GM23338 (cell line): ENCODE data around the gene HCST. TPM values are rescaled to one million over a fixed set of nuclear protein-coding genes. Genes with fewer than 3 reads are reported as not detected.

Source experiments
- ATAC-seq: fragments of 200-7000 bp; cut with Tn5 transposase; 3 replicates; pipeline ENCODE4 v1.9.1; 2020
- DNase-seq: peaks from one replicate; pipeline ENCODE4 v3.0.0-alpha.2; 2015; ENCODE audit warnings: low spot score
- H2AFZ ChIP-seq: fragments of 200-600 bp; sonication (generic); 2 replicates; pipeline ENCODE4 v1.8.0; 2016; ENCODE audit warnings: antibody characterized with exemption, mild to moderate bottlenecking, moderate library complexity
- H3F3A ChIP-seq: fragments of 200-600 bp; sonication (generic); replicated peaks from 2 replicates; pipeline ENCODE4 v1.8.0; 2017; ENCODE audit warnings: antibody characterized with exemption, mixed run types, low read depth
- H3K27ac ChIP-seq: fragments of 200-600 bp; sonication (generic); 2 replicates; pipeline ENCODE4 v1.6.1; 2016; ENCODE audit warnings: low read depth
- H3K27me3 ChIP-seq: fragments of 200-600 bp; sonication (generic); 2 replicates; pipeline ENCODE4 v1.8.0; 2016; ENCODE audit warnings: mild to moderate bottlenecking, mixed run types, moderate library complexity; ENCODE audit not compliant: insufficient read depth
- H3K36me3 ChIP-seq: fragments of 200-600 bp; sonication (generic); 2 replicates; pipeline ENCODE4 v1.8.0; 2016; ENCODE audit warnings: mild to moderate bottlenecking; ENCODE audit not compliant: insufficient read depth
- H3K4me1 ChIP-seq: fragments of 200-600 bp; sonication (generic); 2 replicates; pipeline ENCODE4 v1.8.0; 2016; ENCODE audit warnings: mild to moderate bottlenecking, moderate library complexity; ENCODE audit not compliant: insufficient read depth
- H3K4me2 ChIP-seq: fragments of 200-600 bp; sonication (generic); 2 replicates; pipeline ENCODE4 v1.7.1; 2017; ENCODE audit warnings: mixed run types
- H3K4me3 ChIP-seq: fragments of 200-600 bp; sonication (generic); 2 replicates; pipeline ENCODE4 v1.6.1; 2016; ENCODE audit warnings: mixed run types
- H3K79me2 ChIP-seq: fragments of 200-600 bp; sonication (generic); replicated peaks from 2 replicates; pipeline ENCODE4 v1.8.0; 2017; ENCODE audit warnings: mild to moderate bottlenecking; ENCODE audit not compliant: insufficient read depth
- H3K9me2 ChIP-seq: fragments of 200-600 bp; sonication (generic); 2 replicates; pipeline ENCODE4 v1.8.0; 2017; ENCODE audit not compliant: insufficient read depth
- H4K20me1 ChIP-seq: fragments of 200-600 bp; sonication (generic); replicated peaks from 2 replicates; pipeline ENCODE4 v1.8.0; 2017; ENCODE audit warnings: mild to moderate bottlenecking; ENCODE audit not compliant: insufficient read depth
- H3K27ac Mint-ChIP-seq: 2 replicates; pipeline ENCODE4 v1.8.0; 2020; ENCODE audit warnings: inconsistent platforms, mild to moderate bottlenecking, moderate library complexity, mixed read lengths
- H3K27me3 Mint-ChIP-seq: 3 replicates; pipeline ENCODE4 v1.8.0; 2022; ENCODE audit warnings: low read depth, mild to moderate bottlenecking, moderate library complexity, mixed read lengths, inconsistent platforms; ENCODE audit not compliant: insufficient read depth, poor library complexity
- H3K36me3 Mint-ChIP-seq: 3 replicates; pipeline ENCODE4 v1.8.0; 2021; ENCODE audit warnings: low read depth, mild to moderate bottlenecking, inconsistent platforms, moderate library complexity, mixed read lengths
- H3K4me1 Mint-ChIP-seq: 3 replicates; pipeline ENCODE4 v1.8.0; 2020; ENCODE audit warnings: mild to moderate bottlenecking, inconsistent platforms, mixed read lengths
- H3K4me3 Mint-ChIP-seq: 3 replicates; pipeline ENCODE4 v1.8.0; 2021; ENCODE audit warnings: moderate library complexity, mild to moderate bottlenecking, inconsistent platforms, mixed read lengths
- H3K9me3 Mint-ChIP-seq: 3 replicates; pipeline ENCODE4 v1.8.0; 2020; ENCODE audit warnings: moderate library complexity, mild to moderate bottlenecking, inconsistent platforms, mixed read lengths
- CREB1 ChIP-seq: fragments of 250-450 bp; sonication (Bioruptor Pico); IDR thresholded peaks from 2 replicates; pipeline ENCODE4 v1.5.0; 2020; ENCODE audit warnings: low read depth, mild to moderate bottlenecking, moderate library complexity
- EZH2 ChIP-seq: fragments of 200-600 bp; sonication (generic); IDR thresholded peaks from one replicate; pipeline ENCODE4 v1.8.0; 2017; ENCODE audit warnings: antibody characterized with exemption, mild to moderate bottlenecking, low read depth; ENCODE audit not compliant: unreplicated experiment
- EZH2phosphoT487 ChIP-seq: fragments of 200-600 bp; sonication (generic); IDR thresholded peaks from one replicate; pipeline ENCODE4 v1.8.1; 2018; ENCODE audit warnings: antibody characterized with exemption; ENCODE audit not compliant: unreplicated experiment
- JUNB ChIP-seq: IDR thresholded peaks from one replicate; pipeline ENCODE4 v1.6.1; 2016; ENCODE audit warnings: antibody characterized with exemption; ENCODE audit not compliant: unreplicated experiment
- NANOG ChIP-seq: IDR thresholded peaks from 2 replicates; pipeline ENCODE4 v1.6.1; 2016; ENCODE audit warnings: antibody characterized with exemption, borderline replicate concordance
- POLR2AphosphoS5 ChIP-seq: IDR thresholded peaks from 2 replicates; pipeline ENCODE4 v1.6.1; 2016; ENCODE audit warnings: antibody characterized with exemption, low read depth
- STAT1 ChIP-seq: IDR thresholded peaks from one replicate; pipeline ENCODE4 v1.6.1; 2016; ENCODE audit warnings: antibody characterized with exemption; ENCODE audit not compliant: unreplicated experiment
- ZNF114 ChIP-seq: fragments of 250-450 bp; sonication (Bioruptor Pico); IDR thresholded peaks from 2 replicates; pipeline ENCODE4 v1.5.0; 2020; ENCODE audit warnings: mild to moderate bottlenecking, moderate library complexity
- ZNF331 ChIP-seq: fragments of 250-450 bp; sonication (Bioruptor Pico); IDR thresholded peaks from 2 replicates; pipeline ENCODE4 v1.5.0; 2020; ENCODE audit warnings: low read depth, mild to moderate bottlenecking, moderate library complexity
- polyA plus RNA-seq: library from polyadenylated mRNA; unstranded; fragments of >200 nt; fragmentation: Nextera tagmentation; extraction: Ambion mirVana; gene quantifications from 2 replicates; pipeline ENCODE4 v1.2.1, GENCODE V29; 2016
- total RNA-seq: library from RNA; depleted of rRNA; stranded (reverse); fragments of >200 nt; shearing (Covaris generic); gene quantifications from 2 replicates; pipeline ENCODE4 v1.2.3, GENCODE V29; 2014
- TF ChIP-seq, protein P1 (sequence below): IDR thresholded peaks from 2 replicates; pipeline ENCODE4 v1.6.1; 2016; ENCODE audit warnings: antibody characterized with exemption
- TF ChIP-seq, protein P2 (sequence below): fragments of 250-450 bp; sonication (Bioruptor Pico); IDR thresholded peaks from 2 replicates; pipeline ENCODE4 v1.5.0; 2020; ENCODE audit warnings: mild to moderate bottlenecking, moderate library complexity
- TF ChIP-seq, protein P3 (sequence below), 2 experiments: fragments of 200-600 bp in 1 of 2; sonication (generic) in 1 of 2; conservative IDR thresholded peaks; 2 replicates each; pipeline versions ENCODE4 v1.5.1 to v1.6.1; 2016 to 2017; ENCODE audit warnings: antibody characterized with exemption in 2 of 2, low read depth in 2 of 2, mild to moderate bottlenecking in 2 of 2, moderate library complexity in 1 of 2
- TF ChIP-seq, protein P4 (sequence below): IDR thresholded peaks from one replicate; pipeline ENCODE4 v1.6.1; 2018; ENCODE audit warnings: antibody characterized with exemption; ENCODE audit not compliant: unreplicated experiment

Gene HCST
- total and polyA plus RNA-seq, 2 experiments from 2014 or later: 2.1 TPM; not detected in 1

DNA sequence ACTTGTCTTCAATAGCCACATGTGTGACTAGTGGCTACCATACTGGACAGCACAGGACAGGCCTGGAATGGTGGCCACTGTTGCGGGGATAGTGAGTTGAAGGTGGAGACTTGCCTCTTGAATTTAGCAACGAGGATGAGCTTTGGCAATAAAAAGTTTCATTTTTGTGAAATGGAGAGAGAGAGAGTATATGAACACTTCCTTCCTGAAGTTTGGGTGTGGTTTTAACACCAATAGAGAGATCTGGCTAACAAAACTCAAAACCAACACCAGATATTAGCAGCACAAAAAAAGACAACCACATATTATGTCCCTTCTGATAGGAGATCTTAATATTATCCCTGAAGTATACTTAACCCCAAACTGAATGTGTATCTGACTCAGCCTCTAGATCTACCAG lies 27.5 kb downstream of the HCST start:
- Histone ChIP-seq H3K27me3 (no peaks in the 10 kb centered on the region), H4K20me1 (no peaks in the 10 kb centered on the region), H3K79me2 (no peaks in the 10 kb centered on the region), H3K4me1 (peaks cover 10% of the 10 kb centered on the region; the same call in 1 of the 2 replicates), H3K36me3 (no peaks in the 10 kb centered on the region), H3K27ac (no peak overlapping the region), H3K4me3 (no peak overlapping the region), H3K4me2 (no peak overlapping the region), H2AFZ (no peak overlapping the region), H3K9me2 (peaks cover 3% of the 10 kb centered on the region; the same call in 1 of the 2 replicates), H3F3A (peaks cover 13% of the 10 kb centered on the region)
- H3K27me3 Mint-ChIP-seq: peaks cover 19% of the 10 kb centered on the region
- ATAC-seq (no peak), DNase-seq (no peak)
- H3K9me3 Mint-ChIP-seq: peaks cover 13% of the 10 kb centered on the region
- TF ChIP-seq, protein P1, sequence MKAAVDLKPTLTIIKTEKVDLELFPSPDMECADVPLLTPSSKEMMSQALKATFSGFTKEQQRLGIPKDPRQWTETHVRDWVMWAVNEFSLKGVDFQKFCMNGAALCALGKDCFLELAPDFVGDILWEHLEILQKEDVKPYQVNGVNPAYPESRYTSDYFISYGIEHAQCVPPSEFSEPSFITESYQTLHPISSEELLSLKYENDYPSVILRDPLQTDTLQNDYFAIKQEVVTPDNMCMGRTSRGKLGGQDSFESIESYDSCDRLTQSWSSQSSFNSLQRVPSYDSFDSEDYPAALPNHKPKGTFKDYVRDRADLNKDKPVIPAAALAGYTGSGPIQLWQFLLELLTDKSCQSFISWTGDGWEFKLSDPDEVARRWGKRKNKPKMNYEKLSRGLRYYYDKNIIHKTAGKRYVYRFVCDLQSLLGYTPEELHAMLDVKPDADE: no peak
- TF ChIP-seq, protein P2, sequence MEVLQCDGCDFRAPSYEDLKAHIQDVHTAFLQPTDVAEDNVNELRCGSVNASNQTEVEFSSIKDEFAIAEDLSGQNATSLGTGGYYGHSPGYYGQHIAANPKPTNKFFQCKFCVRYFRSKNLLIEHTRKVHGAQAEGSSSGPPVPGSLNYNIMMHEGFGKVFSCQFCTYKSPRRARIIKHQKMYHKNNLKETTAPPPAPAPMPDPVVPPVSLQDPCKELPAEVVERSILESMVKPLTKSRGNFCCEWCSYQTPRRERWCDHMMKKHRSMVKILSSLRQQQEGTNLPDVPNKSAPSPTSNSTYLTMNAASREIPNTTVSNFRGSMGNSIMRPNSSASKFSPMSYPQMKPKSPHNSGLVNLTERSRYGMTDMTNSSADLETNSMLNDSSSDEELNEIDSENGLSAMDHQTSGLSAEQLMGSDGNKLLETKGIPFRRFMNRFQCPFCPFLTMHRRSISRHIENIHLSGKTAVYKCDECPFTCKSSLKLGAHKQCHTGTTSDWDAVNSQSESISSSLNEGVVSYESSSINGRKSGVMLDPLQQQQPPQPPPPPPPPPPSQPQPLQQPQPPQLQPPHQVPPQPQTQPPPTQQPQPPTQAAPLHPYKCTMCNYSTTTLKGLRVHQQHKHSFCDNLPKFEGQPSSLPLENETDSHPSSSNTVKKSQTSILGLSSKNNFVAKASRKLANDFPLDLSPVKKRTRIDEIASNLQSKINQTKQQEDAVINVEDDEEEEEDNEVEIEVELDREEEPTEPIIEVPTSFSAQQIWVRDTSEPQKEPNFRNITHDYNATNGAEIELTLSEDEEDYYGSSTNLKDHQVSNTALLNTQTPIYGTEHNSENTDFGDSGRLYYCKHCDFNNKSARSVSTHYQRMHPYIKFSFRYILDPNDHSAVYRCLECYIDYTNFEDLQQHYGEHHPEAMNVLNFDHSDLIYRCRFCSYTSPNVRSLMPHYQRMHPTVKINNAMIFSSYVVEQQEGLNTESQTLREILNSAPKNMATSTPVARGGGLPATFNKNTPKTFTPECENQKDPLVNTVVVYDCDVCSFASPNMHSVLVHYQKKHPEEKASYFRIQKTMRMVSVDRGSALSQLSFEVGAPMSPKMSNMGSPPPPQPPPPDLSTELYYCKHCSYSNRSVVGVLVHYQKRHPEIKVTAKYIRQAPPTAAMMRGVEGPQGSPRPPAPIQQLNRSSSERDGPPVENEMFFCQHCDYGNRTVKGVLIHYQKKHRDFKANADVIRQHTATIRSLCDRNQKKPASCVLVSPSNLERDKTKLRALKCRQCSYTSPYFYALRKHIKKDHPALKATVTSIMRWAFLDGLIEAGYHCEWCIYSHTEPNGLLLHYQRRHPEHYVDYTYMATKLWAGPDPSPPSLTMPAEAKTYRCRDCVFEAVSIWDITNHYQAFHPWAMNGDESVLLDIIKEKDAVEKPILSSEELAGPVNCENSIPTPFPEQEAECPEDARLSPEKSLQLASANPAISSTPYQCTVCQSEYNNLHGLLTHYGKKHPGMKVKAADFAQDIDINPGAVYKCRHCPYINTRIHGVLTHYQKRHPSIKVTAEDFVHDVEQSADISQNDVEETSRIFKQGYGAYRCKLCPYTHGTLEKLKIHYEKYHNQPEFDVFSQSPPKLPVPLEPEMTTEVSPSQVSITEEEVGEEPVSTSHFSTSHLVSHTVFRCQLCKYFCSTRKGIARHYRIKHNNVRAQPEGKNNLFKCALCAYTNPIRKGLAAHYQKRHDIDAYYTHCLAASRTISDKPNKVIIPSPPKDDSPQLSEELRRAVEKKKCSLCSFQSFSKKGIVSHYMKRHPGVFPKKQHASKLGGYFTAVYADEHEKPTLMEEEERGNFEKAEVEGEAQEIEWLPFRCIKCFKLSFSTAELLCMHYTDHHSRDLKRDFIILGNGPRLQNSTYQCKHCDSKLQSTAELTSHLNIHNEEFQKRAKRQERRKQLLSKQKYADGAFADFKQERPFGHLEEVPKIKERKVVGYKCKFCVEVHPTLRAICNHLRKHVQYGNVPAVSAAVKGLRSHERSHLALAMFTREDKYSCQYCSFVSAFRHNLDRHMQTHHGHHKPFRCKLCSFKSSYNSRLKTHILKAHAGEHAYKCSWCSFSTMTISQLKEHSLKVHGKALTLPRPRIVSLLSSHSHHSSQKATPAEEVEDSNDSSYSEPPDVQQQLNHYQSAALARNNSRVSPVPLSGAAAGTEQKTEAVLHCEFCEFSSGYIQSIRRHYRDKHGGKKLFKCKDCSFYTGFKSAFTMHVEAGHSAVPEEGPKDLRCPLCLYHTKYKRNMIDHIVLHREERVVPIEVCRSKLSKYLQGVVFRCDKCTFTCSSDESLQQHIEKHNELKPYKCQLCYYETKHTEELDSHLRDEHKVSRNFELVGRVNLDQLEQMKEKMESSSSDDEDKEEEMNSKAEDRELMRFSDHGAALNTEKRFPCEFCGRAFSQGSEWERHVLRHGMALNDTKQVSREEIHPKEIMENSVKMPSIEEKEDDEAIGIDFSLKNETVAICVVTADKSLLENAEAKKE (CRISPR knock-in tag): no peak
- TF ChIP-seq, protein P3, sequence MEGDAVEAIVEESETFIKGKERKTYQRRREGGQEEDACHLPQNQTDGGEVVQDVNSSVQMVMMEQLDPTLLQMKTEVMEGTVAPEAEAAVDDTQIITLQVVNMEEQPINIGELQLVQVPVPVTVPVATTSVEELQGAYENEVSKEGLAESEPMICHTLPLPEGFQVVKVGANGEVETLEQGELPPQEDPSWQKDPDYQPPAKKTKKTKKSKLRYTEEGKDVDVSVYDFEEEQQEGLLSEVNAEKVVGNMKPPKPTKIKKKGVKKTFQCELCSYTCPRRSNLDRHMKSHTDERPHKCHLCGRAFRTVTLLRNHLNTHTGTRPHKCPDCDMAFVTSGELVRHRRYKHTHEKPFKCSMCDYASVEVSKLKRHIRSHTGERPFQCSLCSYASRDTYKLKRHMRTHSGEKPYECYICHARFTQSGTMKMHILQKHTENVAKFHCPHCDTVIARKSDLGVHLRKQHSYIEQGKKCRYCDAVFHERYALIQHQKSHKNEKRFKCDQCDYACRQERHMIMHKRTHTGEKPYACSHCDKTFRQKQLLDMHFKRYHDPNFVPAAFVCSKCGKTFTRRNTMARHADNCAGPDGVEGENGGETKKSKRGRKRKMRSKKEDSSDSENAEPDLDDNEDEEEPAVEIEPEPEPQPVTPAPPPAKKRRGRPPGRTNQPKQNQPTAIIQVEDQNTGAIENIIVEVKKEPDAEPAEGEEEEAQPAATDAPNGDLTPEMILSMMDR (conservative IDR thresholded peaks at IDR 0.05; ENCODE audit: low read depth in 2 of 2): no peak
- no peak for TF ChIP-seq EZH2
- TF ChIP-seq, protein P4, sequence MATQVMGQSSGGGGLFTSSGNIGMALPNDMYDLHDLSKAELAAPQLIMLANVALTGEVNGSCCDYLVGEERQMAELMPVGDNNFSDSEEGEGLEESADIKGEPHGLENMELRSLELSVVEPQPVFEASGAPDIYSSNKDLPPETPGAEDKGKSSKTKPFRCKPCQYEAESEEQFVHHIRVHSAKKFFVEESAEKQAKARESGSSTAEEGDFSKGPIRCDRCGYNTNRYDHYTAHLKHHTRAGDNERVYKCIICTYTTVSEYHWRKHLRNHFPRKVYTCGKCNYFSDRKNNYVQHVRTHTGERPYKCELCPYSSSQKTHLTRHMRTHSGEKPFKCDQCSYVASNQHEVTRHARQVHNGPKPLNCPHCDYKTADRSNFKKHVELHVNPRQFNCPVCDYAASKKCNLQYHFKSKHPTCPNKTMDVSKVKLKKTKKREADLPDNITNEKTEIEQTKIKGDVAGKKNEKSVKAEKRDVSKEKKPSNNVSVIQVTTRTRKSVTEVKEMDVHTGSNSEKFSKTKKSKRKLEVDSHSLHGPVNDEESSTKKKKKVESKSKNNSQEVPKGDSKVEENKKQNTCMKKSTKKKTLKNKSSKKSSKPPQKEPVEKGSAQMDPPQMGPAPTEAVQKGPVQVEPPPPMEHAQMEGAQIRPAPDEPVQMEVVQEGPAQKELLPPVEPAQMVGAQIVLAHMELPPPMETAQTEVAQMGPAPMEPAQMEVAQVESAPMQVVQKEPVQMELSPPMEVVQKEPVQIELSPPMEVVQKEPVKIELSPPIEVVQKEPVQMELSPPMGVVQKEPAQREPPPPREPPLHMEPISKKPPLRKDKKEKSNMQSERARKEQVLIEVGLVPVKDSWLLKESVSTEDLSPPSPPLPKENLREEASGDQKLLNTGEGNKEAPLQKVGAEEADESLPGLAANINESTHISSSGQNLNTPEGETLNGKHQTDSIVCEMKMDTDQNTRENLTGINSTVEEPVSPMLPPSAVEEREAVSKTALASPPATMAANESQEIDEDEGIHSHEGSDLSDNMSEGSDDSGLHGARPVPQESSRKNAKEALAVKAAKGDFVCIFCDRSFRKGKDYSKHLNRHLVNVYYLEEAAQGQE: no peak
- no peak for TF ChIP-seq ZNF114 (CRISPR knock-in tag)
- no peak for TF ChIP-seq EZH2phosphoT487
- no peak for TF ChIP-seq JUNB
- TF ChIP-seq ZNF331: no peak
- TF ChIP-seq NANOG: no peak
- no peak for TF ChIP-seq STAT1
- no peak for TF ChIP-seq POLR2AphosphoS5
- TF ChIP-seq CREB1 (CRISPR knock-in tag): no peak
- no peak overlapping the region for H3K4me3 Mint-ChIP-seq
- H3K4me1 Mint-ChIP-seq: peaks cover 14% of the 10 kb centered on the region
- peaks cover 8% of the 10 kb centered on the region; the same call in 2 of the 3 replicates for H3K36me3 Mint-ChIP-seq
- no peak overlapping the region for H3K27ac Mint-ChIP-seq
